DOHH2 (cell line): Measurements from ENCODE around the gene ZRANB1.

Source experiments
- EZH2phosphoT487 ChIP-seq: fragments of 200-600 bp; sonication (generic); IDR thresholded peaks from 2 replicates; pipeline ENCODE4 v1.6.1; 2017; ENCODE audit warnings: borderline replicate concordance, mild to moderate bottlenecking, antibody characterized with exemption, low read length, moderate library complexity, mixed read lengths
- TF ChIP-seq, protein P1 (sequence below): fragments of 200-600 bp; sonication (generic); IDR thresholded peaks from one replicate; pipeline ENCODE4 v1.5.1; 2014; ENCODE audit warnings: antibody characterized with exemption, mild to moderate bottlenecking, low read depth, low read length; ENCODE audit not compliant: poor library complexity, severe bottlenecking

DNA sequence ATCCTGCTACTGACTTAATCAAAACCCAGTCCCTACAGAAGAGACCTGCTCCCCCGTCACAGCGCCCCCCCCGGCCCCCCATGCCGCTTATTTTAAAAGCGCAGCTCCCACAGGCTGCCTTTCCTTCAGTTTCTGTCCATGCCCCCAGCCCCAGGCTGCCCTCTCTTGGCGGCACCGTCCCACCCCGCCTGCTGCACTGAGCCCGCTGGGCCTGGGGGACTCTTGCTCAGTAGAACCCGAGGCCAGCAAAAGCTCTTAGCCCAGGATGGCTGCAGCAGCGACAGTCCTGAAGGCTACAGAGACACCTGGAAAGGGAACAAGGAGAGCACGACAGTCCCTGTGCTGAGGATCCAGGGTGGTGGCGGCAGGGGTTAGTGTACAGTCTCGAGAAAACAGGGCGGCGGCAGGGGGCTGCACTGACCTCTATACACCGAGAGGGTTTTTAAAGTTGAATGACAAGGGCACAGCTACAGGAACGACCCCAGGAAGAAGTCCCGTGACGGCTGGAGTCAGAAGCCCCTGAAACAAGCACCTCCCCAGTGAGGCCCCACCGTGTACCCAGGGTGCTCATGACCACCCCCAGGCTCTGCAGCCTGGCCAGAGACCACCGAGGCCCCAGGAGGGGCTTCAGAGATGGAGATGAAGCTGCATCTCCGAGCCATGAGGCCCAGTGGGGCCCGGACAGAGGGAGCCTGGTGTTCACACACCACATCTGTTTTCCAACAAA is 54.4 kb downstream of the ZRANB1 start:
- TF ChIP-seq, protein P1, sequence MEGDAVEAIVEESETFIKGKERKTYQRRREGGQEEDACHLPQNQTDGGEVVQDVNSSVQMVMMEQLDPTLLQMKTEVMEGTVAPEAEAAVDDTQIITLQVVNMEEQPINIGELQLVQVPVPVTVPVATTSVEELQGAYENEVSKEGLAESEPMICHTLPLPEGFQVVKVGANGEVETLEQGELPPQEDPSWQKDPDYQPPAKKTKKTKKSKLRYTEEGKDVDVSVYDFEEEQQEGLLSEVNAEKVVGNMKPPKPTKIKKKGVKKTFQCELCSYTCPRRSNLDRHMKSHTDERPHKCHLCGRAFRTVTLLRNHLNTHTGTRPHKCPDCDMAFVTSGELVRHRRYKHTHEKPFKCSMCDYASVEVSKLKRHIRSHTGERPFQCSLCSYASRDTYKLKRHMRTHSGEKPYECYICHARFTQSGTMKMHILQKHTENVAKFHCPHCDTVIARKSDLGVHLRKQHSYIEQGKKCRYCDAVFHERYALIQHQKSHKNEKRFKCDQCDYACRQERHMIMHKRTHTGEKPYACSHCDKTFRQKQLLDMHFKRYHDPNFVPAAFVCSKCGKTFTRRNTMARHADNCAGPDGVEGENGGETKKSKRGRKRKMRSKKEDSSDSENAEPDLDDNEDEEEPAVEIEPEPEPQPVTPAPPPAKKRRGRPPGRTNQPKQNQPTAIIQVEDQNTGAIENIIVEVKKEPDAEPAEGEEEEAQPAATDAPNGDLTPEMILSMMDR: no peak
- TF ChIP-seq EZH2phosphoT487: no peak
